ENCODE measurements around the gene GCK.

The GCK gene

DNA sequence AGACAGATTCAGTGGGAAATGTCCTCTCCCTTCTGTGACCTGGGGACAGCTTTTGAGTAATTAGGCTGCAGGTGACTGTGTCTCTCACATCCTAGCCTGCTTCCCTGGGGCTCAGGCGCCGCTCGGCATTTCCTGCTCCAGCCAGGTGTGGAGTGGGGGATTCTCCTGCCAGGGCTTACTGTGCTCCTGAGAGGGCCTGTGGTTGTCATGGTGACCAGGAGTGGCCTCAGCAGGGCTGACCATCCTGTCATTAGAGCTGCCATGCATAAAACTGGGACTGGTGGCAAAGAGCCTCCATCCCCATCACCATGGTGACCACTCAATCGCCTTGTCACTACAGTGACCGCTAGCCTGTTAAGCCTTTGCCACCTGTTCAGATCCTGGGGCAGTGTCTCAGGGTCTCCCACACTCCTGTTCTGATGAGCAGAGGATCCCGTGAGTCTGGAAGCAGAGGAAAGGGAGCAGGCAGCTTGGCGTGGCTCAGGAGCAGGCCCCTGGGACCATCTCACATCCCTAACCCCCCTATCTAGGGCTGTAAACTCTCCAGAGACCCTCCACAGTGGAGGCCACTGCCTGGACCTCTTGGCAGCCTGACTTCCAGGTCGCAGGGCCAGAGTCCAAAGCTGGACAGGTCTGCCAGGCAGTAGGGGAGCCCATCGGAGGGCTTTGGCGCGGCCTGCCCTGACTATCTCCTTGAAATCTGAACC, at the start of gene GCK:
Gene GCK (minus strand): TSS at position 154 of the 707 bp plus-strand sequence. CDS start 486 bp downstream, outside the sequence.
- peak; percentile 27 for DNase-seq

- no peak for DNase-seq
Measured at GRCh38 chr7:44238116-44238695, 49.0 kb upstream of the GCK start.

GRCh38 chr7:44237696-44238095, 48.5 kb upstream of the GCK start:
- DNase-seq = no peak

- no peak for DNase-seq
Measured at GRCh38 chr7:44236333-44236728, 47.1 kb upstream of the GCK start.

DNA sequence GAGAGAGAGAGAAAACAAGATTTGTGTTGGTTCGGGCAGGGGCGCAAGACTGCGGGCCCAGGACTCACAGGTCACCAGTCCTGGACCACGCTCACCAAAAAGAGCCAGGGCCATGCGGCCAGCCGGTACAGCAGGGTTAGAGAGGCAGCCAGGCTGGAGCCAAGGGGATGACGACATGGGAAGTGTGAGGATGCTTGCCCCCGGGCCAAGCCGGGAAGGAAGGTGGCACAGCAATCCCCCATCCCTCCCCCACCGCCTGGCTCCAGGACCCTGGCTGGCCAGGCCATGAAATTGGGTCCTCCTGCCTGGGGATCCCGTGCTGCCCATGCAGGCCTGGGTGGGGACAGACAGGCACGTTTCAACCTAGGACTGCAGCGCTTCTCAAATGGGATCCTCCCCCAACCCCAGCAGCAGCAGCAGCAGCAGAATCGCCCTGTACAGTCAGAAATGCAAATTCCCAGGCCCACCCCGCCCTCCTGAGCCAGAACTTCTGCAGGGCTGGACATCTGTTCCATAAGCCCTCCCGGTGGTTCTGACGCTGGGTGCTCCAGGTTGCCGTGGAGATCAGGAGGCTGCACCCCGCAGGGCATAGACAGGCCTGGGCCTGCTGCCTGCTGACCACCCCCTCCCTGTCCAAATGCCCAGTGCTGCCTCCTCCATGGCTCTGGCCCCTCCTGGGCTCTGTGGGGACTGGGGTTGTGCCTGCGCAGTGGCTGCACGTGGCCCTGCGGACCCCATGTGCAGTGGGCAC, 46.5 kb upstream of the GCK start:
- DNase-seq = no peak

GRCh38 chr7:44235066-44235465, 45.8 kb upstream of the GCK start:
- no peak for DNase-seq

DNA sequence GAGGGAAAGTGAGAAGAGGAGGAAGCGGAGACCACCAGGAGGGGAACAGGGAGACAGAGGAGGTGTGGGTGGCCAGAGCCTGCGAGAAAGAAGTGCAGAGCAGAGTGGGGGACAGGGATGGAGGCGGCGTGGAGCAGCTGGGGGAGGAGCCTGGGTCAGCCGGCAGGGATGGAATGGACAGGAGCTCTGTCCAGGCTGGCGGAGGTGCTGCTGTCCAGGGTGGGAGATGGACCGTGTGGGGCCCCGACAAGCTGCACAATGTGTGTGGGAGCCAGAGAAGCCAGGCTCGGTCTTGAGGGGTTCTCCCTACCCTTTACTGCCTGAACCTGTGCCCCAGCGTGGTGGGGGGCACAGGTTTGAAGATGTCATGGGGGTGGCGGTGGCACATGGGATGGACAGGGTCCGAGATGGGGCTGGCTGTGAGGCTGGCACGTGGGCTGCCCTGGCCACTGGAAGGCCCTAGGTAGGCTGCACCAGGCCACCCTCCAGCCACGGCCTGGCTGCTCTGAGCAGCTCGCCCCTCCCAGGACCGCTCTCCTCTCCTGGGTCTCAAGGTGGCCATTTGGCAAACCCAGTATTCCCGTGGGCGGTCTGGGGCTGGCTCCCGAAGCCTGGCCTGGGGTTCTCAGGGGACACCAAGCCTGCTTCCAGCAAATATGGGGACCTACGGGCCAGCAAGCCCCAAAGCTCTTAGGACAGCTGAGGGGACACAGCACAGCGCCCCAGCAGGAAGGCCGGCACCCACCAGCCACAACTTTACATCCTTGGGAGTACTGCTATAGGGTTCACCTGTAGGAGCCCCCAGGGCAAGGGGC, 43.9 kb upstream of the GCK start:
- no peak for DNase-seq

DNA sequence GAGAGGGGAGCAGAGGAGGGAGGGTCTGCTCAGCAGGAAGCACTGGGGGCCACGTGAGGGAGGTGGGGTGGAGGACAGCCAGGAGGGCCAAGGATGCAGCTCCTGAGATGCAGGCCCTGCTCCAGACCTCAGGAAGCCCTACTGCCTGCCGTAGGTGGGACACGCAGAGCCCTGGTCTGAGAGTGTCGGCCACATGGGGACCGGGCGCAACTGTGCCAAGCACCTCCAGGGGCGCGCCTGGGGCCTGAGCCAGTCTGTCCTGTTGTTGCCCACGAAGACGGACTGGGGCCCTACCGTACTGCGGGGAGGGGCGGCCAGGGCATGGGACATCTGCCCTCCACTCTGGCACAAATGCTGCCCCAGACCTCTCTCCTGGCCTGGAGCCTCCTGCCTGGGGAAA, 43.2 kb upstream of the GCK start:
- DNase-seq = no peak

DNA sequence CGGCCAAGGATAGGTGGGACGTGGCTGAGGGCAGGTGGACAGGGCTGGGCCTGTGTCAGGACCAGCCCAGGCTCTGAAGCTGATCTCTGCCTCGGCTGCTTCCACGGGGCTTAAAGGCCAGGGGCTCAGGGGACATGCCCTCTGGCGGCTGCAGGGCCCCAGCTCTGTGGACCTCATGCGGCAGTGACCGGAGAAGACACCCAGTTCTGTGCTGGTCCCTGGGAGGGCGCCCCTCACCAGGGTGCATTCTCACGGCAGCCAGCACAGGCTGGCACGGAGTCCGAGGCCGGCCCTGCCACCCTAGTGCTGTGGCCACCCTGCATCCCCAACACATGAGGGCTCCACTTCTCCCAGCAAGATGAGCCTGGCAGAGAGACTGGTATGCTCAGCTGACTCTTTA, 41.8 kb upstream of the GCK start:
- DNase-seq = no peak

- no peak for DNase-seq
Measured at GRCh38 chr7:44230286-44230685, 41.0 kb upstream of the GCK start.

DNA sequence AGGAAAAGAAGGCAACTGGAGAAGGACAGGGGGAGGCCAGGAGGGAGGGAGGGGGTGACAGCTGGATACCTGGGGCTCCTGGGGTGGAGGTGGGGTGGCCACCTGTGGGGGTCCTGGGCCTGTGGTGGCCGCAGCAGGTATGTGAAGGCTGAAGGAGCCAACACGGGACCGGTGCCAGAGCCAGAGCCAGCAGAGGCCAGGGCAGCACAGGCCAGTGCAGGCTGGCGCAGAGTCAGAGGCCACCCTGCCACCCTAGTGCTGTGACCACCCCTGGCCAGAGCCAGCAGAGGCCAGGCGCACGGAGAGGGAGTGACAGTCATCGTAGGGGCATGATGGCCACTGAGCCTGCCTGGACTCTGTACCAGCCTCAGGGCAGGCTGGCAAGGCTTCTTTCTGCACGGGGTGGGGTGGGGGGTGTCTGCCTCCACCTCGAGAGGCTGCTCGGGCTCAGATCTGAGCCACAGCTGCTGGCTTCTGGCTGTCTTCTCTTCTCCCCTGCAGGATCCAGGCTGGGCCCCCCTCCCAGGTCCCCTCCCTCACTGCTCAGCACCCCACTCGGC, 40.4 kb upstream of the GCK start:
- DNase-seq = no peak

- no peak for DNase-seq
Measured at GRCh38 chr7:44228571-44229350, 39.5 kb upstream of the GCK start.

- DNase-seq = no peak
Measured at GRCh38 chr7:44227911-44228310, 38.7 kb upstream of the GCK start.

DNA sequence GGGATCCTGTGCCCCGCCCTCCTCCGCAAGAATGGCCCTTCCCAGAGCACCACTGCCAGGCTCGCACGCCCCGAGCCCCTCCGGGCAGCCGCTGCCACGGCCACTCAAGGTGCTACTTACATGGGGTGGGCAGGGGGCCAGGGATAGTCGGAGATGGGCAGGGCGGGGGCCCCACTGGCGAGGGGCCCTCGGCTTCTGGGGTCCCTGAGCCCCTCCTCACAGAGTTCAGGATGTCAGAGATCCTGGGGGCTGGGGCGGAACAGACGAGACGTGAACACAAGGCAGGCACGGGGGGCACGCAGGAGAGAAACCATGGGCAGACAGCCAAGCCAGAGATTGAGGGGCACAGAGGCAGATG, 37.1 kb upstream of the GCK start:
- no peak for DNase-seq

DNA sequence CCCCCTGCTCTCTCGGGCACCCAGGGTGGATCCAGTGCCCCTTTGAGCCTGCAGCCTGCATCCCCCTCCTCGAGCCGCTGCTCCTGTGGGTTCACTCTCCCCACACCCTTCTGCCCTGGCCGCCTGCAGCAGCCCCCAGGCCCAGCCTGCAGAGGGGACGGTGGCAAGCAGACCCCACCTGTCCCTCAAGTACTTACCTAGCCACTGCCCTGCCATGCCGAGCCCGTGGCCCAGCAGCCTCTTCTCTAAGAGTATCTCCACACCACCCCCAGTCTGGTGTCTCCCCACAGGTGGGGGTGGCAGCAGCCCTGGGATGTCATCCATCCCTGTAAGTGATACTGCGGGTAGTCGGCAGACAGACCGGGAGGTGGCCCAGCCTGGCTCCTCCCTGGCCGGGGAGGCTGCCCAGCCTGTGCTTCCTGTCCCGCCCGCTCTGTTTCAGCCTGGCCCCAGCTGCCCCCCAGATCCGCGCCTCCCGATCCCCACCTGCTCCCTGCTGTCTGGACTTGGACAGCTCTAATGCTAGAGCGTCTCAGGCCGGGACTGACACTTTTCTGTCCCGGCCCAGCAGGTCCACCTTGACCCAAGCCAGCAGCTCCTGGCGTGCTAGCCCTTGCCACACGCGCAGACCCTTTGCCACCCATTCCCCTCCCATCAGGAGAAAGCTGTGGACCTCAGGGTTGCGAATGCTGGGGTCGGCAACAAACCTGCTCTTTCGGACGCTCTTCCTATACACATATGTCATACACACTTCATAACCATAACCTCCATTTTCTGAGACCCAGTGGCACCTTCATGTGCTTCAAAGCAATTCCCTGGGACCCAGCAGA, 36.5 kb upstream of the GCK start:
- no peak for DNase-seq

DNA sequence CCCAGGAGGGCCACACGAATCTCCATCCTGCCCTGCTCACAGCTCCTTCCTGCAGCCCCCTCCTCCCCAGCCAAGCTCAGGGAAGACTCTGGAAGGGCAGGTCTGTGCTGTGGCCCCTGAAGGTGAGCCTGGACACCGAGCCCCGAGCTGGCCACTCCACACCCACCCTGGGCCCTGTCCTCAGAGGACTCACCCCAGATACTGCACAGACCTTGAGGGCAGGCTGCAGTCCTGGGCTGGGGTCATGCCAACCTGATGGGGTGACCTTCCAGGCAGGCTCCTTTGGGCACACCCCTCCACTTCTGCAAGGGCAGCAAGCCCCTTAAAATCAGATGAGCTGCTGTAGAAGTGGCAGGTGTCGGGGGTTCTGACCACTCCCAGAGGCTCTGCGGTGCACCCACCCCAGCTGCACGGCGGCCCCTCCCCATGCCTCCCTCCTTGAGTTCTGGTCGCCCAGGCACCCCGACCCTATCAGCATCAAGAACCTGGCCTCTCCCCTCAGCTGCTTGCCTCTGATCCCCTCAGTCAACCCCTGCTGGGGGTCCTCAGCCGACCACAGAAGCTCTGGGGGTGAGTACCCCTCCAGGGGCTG, 35.8 kb upstream of the GCK start:
- DNase-seq = no peak

GRCh38 chr7:44224080-44224973, 35.1 kb upstream of the GCK start:
- peak; percentile 28 for DNase-seq

GRCh38 chr7:44223362-44224079, 34.3 kb upstream of the GCK start:
- DNase-seq = no peak

GRCh38 chr7:44222776-44223261, 33.6 kb upstream of the GCK start:
- no peak for DNase-seq

All from SHP77 treated with DMSO at 0.1 percent for 48 hours (cell line).